ENCODE results near the gene SEZ6. TPM values are rescaled to one million over a fixed set of nuclear protein-coding genes. Genes with fewer than 3 reads are reported as not detected.
"Not testable (repeated sequence)": the region's sequence is repeated elsewhere in the genome, so short reads cannot be mapped to it uniquely, and the experiment has no call there.

Gene SEZ6
- total RNA-seq, 4 donors from 2014 or later, result not detected

DNA sequence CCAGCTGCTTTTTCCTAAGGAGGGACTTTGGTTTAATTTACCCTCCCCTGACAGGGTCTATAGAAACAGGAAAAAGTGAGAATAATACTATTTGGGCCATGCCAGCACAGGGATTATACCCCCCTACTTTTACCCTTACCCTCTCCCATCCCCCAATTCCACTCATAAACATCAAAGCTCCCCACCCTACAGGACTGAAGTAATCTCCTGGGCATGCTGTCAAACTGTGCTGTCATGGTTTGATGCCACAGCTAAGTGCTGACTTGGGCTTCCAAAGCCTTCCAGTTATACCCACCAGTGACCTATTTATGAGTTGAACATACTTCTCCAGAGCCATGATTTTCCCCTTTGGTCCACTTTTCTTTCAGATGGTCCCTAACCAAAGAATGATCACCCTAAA lies 67.3 kb downstream of the SEZ6 start:
- no peaks in the 10 kb centered on the region for H3K9me3 ChIP-seq
- no peaks in the 10 kb centered on the region for H3K27me3 ChIP-seq
- TF ChIP-seq, protein P1, sequence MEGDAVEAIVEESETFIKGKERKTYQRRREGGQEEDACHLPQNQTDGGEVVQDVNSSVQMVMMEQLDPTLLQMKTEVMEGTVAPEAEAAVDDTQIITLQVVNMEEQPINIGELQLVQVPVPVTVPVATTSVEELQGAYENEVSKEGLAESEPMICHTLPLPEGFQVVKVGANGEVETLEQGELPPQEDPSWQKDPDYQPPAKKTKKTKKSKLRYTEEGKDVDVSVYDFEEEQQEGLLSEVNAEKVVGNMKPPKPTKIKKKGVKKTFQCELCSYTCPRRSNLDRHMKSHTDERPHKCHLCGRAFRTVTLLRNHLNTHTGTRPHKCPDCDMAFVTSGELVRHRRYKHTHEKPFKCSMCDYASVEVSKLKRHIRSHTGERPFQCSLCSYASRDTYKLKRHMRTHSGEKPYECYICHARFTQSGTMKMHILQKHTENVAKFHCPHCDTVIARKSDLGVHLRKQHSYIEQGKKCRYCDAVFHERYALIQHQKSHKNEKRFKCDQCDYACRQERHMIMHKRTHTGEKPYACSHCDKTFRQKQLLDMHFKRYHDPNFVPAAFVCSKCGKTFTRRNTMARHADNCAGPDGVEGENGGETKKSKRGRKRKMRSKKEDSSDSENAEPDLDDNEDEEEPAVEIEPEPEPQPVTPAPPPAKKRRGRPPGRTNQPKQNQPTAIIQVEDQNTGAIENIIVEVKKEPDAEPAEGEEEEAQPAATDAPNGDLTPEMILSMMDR (IDR thresholded peaks at IDR 0.05), result no peak
- TF ChIP-seq POLR2AphosphoS5 (IDR thresholded peaks at IDR 0.05), result no peak
- TF ChIP-seq EP300 (IDR thresholded peaks at IDR 0.05), result no peak
- TF ChIP-seq POLR2A (IDR thresholded peaks at IDR 0.05), result no peak
- H3K4me1 ChIP-seq, result peaks cover 51% of the 10 kb centered on the region
- H3K27ac ChIP-seq, result no peak overlapping the region
- peaks cover 8% of the 10 kb centered on the region for H3K36me3 ChIP-seq
- no peak overlapping the region for H3K4me3 ChIP-seq
- DNase-seq (ENCODE audit: low spot score in 2 of 2), result no peak

DNA sequence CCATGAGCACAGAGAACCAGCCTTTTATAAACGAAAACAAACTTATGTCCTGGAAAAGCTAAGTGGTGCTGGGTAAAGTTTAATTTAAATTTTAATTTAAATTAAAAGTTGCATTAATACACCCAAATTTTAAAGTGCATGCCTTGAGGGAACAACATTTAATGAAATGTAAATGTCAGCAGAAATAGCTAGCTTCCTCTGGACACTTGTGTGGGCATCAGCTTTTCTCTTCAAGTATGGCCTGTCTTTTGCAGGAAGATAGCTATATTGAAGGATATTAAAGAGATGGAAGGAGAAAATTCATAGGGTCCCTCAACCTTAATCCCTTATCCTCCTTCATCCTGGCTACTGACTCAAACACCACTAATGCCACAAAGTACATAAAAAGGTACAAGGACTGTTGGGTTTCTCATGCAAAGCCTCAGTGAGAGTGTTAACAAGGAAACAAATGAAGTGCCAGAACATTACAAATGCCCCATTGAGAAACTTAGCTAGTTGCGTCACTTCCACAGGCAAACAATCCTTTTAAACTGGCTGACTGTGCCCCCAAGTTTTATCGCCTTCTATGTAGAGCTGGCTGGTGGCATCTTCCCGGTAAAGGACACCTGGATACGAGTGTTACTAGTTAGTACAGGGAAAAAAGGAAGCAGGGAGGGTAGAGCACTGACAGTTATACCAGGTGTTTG lies 68.6 kb downstream of the SEZ6 start:
- WGBS, result 58% methylated on average over 5 of the region's 5 CpGs
- Histone ChIP-seq H3K27ac (no peak overlapping the region), H3K36me3 (no peaks in the 10 kb centered on the region), H3K4me1 (peaks cover 51% of the 10 kb centered on the region), H3K9me3 (no peaks in the 10 kb centered on the region), H3K4me3 (no peak overlapping the region), H3K27me3 (no peaks in the 10 kb centered on the region)
- TF ChIP-seq, protein P1 (IDR thresholded peaks at IDR 0.05), result no peak
- TF ChIP-seq POLR2AphosphoS5 (IDR thresholded peaks at IDR 0.05), result no peak
- TF ChIP-seq POLR2A (IDR thresholded peaks at IDR 0.05), result no peak
- TF ChIP-seq EP300 (IDR thresholded peaks at IDR 0.05), result no peak
- no peak for DNase-seq (ENCODE audit: low spot score in 2 of 2)

DNA sequence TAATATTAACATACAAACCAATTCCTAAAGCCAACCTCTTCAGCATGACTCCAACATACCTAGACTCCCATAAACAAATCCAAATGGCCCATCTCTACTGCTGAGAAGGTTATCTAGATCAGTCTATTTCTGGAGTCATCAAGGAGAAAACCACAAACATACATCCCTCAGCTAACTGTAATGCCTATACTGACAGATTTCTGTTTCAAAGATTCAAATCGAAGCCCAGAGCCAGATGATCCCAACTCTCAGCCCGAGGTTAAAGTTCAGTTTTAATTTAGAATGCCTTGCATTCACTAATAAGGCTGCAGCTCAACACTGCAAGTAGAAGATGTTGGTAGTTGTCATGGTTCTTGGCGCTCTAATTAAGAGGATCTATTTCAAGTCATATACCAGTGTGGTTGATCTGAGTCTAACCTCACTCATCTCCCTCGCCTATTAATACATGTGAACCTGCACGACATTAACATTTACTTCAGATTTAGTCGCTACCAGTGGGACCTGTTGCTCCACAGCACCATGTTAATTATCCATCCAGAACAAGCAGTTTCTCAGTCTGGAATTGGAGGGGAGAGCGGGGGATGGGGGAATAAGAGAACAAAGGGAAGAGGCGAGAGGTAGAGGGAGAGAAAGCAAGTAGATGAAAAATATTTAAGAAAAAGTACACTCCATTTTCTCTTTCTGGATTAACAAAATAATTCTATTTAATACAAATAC lies 69.9 kb downstream of the SEZ6 start:
- H3K9me3 ChIP-seq, result no peaks in the 10 kb centered on the region
- no peak for DNase-seq (ENCODE audit: low spot score in 2 of 2)
- H3K36me3 ChIP-seq, result no peaks in the 10 kb centered on the region
- no peaks in the 10 kb centered on the region for H3K27me3 ChIP-seq
- H3K4me3 ChIP-seq, result no peak overlapping the region
- no peak overlapping the region for H3K27ac ChIP-seq
- 95% methylated on average over 8 of the region's 8 CpGs for WGBS
- H3K4me1 ChIP-seq, result peaks cover 43% of the 10 kb centered on the region
- no peak for TF ChIP-seq POLR2AphosphoS5 (IDR thresholded peaks at IDR 0.05)

DNA sequence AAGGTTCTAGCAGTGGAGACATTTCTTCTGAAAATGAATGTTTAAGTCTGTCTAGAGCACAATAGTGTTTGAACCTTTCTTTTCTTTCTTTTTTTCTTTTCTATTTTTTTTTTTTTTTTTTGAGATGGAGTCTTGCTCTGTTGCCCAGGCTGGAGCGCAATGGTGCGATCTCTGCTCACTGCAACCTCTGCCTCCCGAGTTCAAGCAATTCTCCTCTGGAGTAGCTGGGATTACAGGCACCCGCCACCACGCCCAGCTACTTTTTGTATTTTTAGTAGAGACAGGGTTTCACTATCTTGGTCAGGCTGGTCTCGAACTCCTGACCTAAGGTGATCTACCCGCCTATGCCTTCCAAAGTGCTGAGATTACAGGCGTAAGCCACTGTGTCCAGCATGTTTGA lies 71.3 kb downstream of the SEZ6 start:
- not testable (repeated sequence) for H3K9me3 ChIP-seq; H3K27ac ChIP-seq; DNase-seq (ENCODE audit: low spot score in 2 of 2); H3K27me3 ChIP-seq; H3K36me3 ChIP-seq; H3K4me3 ChIP-seq
- H3K4me1 ChIP-seq, result peaks cover 30% of the 10 kb centered on the region
- 97% methylated on average over 8 of the region's 8 CpGs for WGBS

DNA sequence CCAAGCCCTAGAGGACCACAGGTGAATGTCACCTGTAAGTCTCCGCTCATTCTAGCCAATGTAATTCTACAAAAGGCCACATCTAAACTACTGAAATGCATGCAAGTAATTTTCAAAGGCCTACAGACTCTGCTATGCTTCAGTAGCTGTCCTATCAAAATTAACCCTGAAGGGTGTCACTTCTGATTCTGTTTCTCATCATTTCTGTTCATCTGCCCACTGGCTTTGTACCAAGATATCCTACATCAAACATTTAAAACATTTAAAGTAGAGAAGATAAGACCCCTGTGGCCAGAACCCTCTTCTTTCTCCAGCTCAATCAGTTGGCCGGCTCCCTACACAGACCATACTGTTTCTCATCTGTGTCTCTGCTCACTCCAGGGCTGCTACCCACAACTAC lies 76.0 kb downstream of the SEZ6 start:
- Histone ChIP-seq H3K9me3 (no peaks in the 10 kb centered on the region), H3K27me3 (no peaks in the 10 kb centered on the region), H3K4me3 (no peak overlapping the region), H3K27ac (no peak overlapping the region), H3K36me3 (peaks cover 4% of the 10 kb centered on the region), H3K4me1 (no peaks in the 10 kb centered on the region)
- no peak for DNase-seq (ENCODE audit: low spot score in 2 of 2)
- 95% methylated on average over 2 of the region's 2 CpGs for WGBS
- TF ChIP-seq EP300 (IDR thresholded peaks at IDR 0.05) (no peak), POLR2AphosphoS5 (IDR thresholded peaks at IDR 0.05) (no peak), POLR2A (IDR thresholded peaks at IDR 0.05) (no peak)
- TF ChIP-seq, protein P1 (IDR thresholded peaks at IDR 0.05), result no peak

DNA sequence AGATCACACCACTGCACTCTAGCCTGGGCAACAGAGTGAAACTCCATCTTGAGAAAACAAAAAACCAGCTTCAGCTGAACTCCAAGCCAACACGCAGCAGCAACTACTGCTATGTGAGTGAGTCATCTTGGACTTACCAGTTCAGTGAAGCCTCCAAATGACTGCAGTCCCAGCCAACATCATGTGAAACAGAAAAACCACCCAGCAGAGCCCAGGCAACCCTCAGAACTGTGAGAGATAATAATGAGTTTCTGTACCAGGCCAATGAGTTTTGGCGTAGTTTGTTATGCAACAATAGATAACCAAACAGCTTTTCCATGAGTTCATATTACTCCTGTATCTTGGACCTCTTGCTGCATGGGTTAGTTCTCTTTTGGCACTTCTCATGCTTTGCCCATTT lies 77.8 kb downstream of the SEZ6 start:
- Histone ChIP-seq H3K36me3 (peaks cover 19% of the 10 kb centered on the region), H3K27ac (no peak overlapping the region), H3K4me1 (no peaks in the 10 kb centered on the region), H3K27me3 (no peaks in the 10 kb centered on the region), H3K9me3 (no peaks in the 10 kb centered on the region), H3K4me3 (no peak overlapping the region)
- TF ChIP-seq EP300 (IDR thresholded peaks at IDR 0.05) (no peak), POLR2A (IDR thresholded peaks at IDR 0.05) (no peak)
- TF ChIP-seq, protein P1 (IDR thresholded peaks at IDR 0.05), result no peak
- WGBS, result 71% methylated on average over 2 of the region's 2 CpGs
- no peak for DNase-seq (ENCODE audit: low spot score in 2 of 2)
